Pancreas (tissue), 10 donors: ENCODE results near the gene ACOT13. TPM values are rescaled to one million over a fixed set of nuclear protein-coding genes. Genes with fewer than 3 reads are reported as not detected.
"Not testable (repeated sequence)": the region's sequence is repeated elsewhere in the genome, so short reads cannot be mapped to it uniquely, and the experiment has no call there.

Experiments used
- ATAC-seq, 4 donors: fragments of 200-7000 bp; cut with Tn5 transposase; one replicate each; pipeline versions ENCODE4 v1.8.0 to v1.9.1; 2020; ENCODE audit warnings: mild to moderate bottlenecking in 4 of 4, moderate library complexity in 4 of 4
- DNase-seq, 6 donors: peaks; one replicate each; pipeline ENCODE4 v3.0.0-alpha.2; 2020
- FAIRE-seq: peaks from 2 replicates; lab custom pipeline; 2012; peaks lifted over from hg19 to GRCh38; lab: Jason Lieb, UNC
- H3K27ac ChIP-seq, 4 donors: fragments of 200-600 bp; sonication (generic); 1 replicate in 3 of 4; 2 replicates in 1 of 4; pipeline versions ENCODE4 v1.5.0 to v1.8.0; 2020
- H3K27me3 ChIP-seq, 4 donors: fragments of 200-600 bp; one replicate each; pipeline ENCODE4 v1.8.0; 2021
- H3K36me3 ChIP-seq, 3 donors: fragments of 200-600 bp; sonication (generic) in 1 of 3; one replicate each; pipeline versions ENCODE4 v1.5.0 to v1.8.0; 2020 to 2021
- H3K4me1 ChIP-seq, 3 donors: fragments of 200-600 bp; one replicate each; pipeline ENCODE4 v1.8.0; 2021
- H3K4me3 ChIP-seq, 4 donors: fragments of 200-600 bp; sonication (generic) in 2 of 4; one replicate each; pipeline versions ENCODE4 v1.5.0 to v1.8.0; 2020 to 2021
- H3K9me3 ChIP-seq, 4 donors: fragments of 200-600 bp; one replicate each; pipeline ENCODE4 v1.8.0; 2021
- CTCF ChIP-seq, 4 donors: fragments of 200-600 bp; sonication (generic) in 3 of 4; IDR thresholded peaks; one replicate each; pipeline versions ENCODE4 v1.5.0 to v1.8.0; 2021; ENCODE audit warnings: antibody characterized with exemption in 4 of 4
- whole genome bisulfite sequencing, 2 donors: extraction: QIAGEN DNeasy Blood & Tissue Kit; methylation state at CpG; one replicate each; pipeline ENCODE4 v1.1.7; 2013; 5-methylcytosine and 5-hydroxymethylcytosine counted together
- intact Hi-C, 3 donors: fragments of 100-400 bp; cut with DNase I; formaldehyde crosslinking; loops; one replicate each; pipeline versions ENCODE4 v1.11.1 to v1.14.2; 2022
- polyA plus RNA-seq, 2 donors: library from polyadenylated mRNA; stranded (reverse); fragments of 200-250 nt; gene quantifications; one replicate each; pipeline ENCODE4 v1.2.3, GENCODE V29; 2013
- total RNA-seq, 6 donors: library from RNA; stranded (reverse); fragmentation: NEBNext Ultra II Directional in 4 of 6; extraction: Animal tissue kit (Norgen Biotek cat#: 25700) in 4 of 6; gene quantifications; one replicate each; pipeline versions ENCODE4 v1.2.1 to v1.2.4, GENCODE V29; 2021 to 2023
- donor health status: healthy with polysubstance abuse.
- donor health status: DM: no; HTN: no; CAD: no; lungs with moderate emphysema.
- donor health status: DM: no; HTN: no; CAD: no.
- donor health status: control.
- donor health status: control.
- donor health status: Bipolar disorder and iron deficiency.
- donor health status: DM: yes; HTN: yes; CAD: no.
- donor health status: DM: no; HTN: no; CAD: no.
- donor health status: DM: no; HTN: no; CAD: no.
- donor health status: DM: yes; HTN: yes; CAD: no.

ACOT13 gene
- total and polyA plus RNA-seq, 8 donors, result 7.1 to 17.7 (median 10.2) TPM

GRCh38 chr6:24749297-24749696 is 82.4 kb downstream of the ACOT13 start:
- H3K27me3 ChIP-seq, result no peaks in the 10 kb centered on the region
- ATAC-seq (no peak), DNase-seq (no peak), FAIRE-seq (no peak)
- no peak overlapping the region for H3K4me3 ChIP-seq
- 78 to 86% methylated on average over 3 of the region's 3 CpGs for WGBS, 2 donors
- H3K27ac ChIP-seq, result no peak overlapping the region
- TF ChIP-seq CTCF (IDR thresholded peaks at IDR 0.05), result no peak
- H3K9me3 ChIP-seq, result no peaks in the 10 kb centered on the region
- peaks cover 0 to 20% (median 7%) of the 10 kb centered on the region in 3 donors for H3K4me1 ChIP-seq
- intact Hi-C loops, result no loop called here
- H3K36me3 ChIP-seq, result no peaks in the 10 kb centered on the region

- intact Hi-C loops, H3K9me3 ChIP-seq, H3K27me3 ChIP-seq, H3K36me3 ChIP-seq, FAIRE-seq, DNase-seq, ATAC-seq, H3K27ac ChIP-seq, H3K4me3 ChIP-seq: not testable (repeated sequence)
- WGBS, 2 donors, result 92 to 100% methylated on average over 3 of the region's 3 CpGs
- H3K4me1 ChIP-seq, result peaks cover 0 to 25% (median 7%) of the 10 kb centered on the region in 3 donors
Measured at GRCh38 chr6:24750878-24751277, 84.0 kb downstream of the ACOT13 start.

GRCh38 chr6:24752503-24752902 is 85.6 kb downstream of the ACOT13 start:
- ATAC-seq (peak; percentile 43 to 91 (median 83)), DNase-seq (no peak), FAIRE-seq (no peak)
- Histone ChIP-seq H3K36me3 (no peaks in the 10 kb centered on the region), H3K4me3 (no peak overlapping the region), H3K27ac (peak overlapping the region in 2 of 4 donors; percentile 3 to 23), H3K9me3 (no peaks in the 10 kb centered on the region), H3K27me3 (no peaks in the 10 kb centered on the region), H3K4me1 (peaks cover 0 to 25% (median 7%) of the 10 kb centered on the region in 3 donors)
- intact Hi-C loops, result no loop called here
- WGBS, 2 donors, result 8 to 17% methylated on average over 2 of the region's 2 CpGs
- no peak for TF ChIP-seq CTCF (IDR thresholded peaks at IDR 0.05)

- no peak for DNase-seq
- TF ChIP-seq CTCF (IDR thresholded peaks at IDR 0.05), result no peak
- peak in 3 of 4 donors; percentile 23 to 32 (median 24) for ATAC-seq
- Histone ChIP-seq H3K36me3 (no peaks in the 10 kb centered on the region), H3K4me3 (no peak overlapping the region), H3K9me3 (no peaks in the 10 kb centered on the region), H3K4me1 (peaks cover 0 to 25% (median 7%) of the 10 kb centered on the region in 3 donors), H3K27me3 (no peaks in the 10 kb centered on the region), H3K27ac (peak overlapping the region in 2 of 4 donors; percentile 3 to 23)
- 72 to 80% methylated on average over 1 of the region's 1 CpG for WGBS, 2 donors
- no peak for FAIRE-seq
- intact Hi-C loops, result no loop called here
Measured at GRCh38 chr6:24752917-24753492, 86.1 kb downstream of the ACOT13 start.

GRCh38 chr6:24753545-24753944 is 86.7 kb downstream of the ACOT13 start:
- intact Hi-C loops, result no loop called here
- 55 to 58% methylated on average over 2 of the region's 2 CpGs for WGBS, 2 donors
- no peak for TF ChIP-seq CTCF (IDR thresholded peaks at IDR 0.05)
- Histone ChIP-seq H3K4me3 (no peak overlapping the region), H3K36me3 (no peaks in the 10 kb centered on the region), H3K4me1 (peaks cover 0 to 25% (median 7%) of the 10 kb centered on the region in 3 donors), H3K9me3 (no peaks in the 10 kb centered on the region), H3K27me3 (no peaks in the 10 kb centered on the region), H3K27ac (no peak overlapping the region)
- ATAC-seq (peak in 1 of 4 donors; percentile 21), FAIRE-seq (no peak), DNase-seq (no peak)

- DNase-seq, FAIRE-seq, H3K36me3 ChIP-seq, H3K27me3 ChIP-seq, H3K27ac ChIP-seq, intact Hi-C loops, H3K9me3 ChIP-seq, ATAC-seq, H3K4me3 ChIP-seq: not testable (repeated sequence)
- peaks cover 0 to 25% (median 7%) of the 10 kb centered on the region in 3 donors for H3K4me1 ChIP-seq
- WGBS, 2 donors, result 92 to 94% methylated on average over 4 of the region's 4 CpGs
Measured at GRCh38 chr6:24754378-24754777, 87.5 kb downstream of the ACOT13 start.
